WTC11 (cell line): ENCODE results near the gene TRRAP. TPM values are rescaled to one million over a fixed set of nuclear protein-coding genes. Genes with fewer than 3 reads are reported as not detected.

Source experiments
- ATAC-seq: fragments of 200-7000 bp; cut with Tn5 transposase; 2 replicates; pipeline ENCODE4 v1.10.0; 2021; ENCODE audit warnings: mild to moderate bottlenecking, moderate library complexity
- CTCF ChIA-PET: fragments of 300-600 bp; sonication (Branson Sonifier 250); formaldehyde crosslinking; loops from one replicate; lab custom pipeline; 2021; ENCODE audit warnings: antibody characterized with exemption; lab: Charles Lee
- POLR2A ChIA-PET: fragments of 350-600 bp; sonication (Branson Sonifier 250); formaldehyde crosslinking; loops from one replicate; lab custom pipeline; 2021; ENCODE audit warnings: antibody characterized with exemption; lab: Charles Lee
- DNase-seq: peaks from one replicate; pipeline ENCODE4 v3.0.0; 2021; ENCODE audit warnings: low spot score
- H3K27ac Mint-ChIP-seq: 2 replicates; pipeline ENCODE4 v1.8.0; 2021; ENCODE audit warnings: mixed read lengths
- H3K27me3 Mint-ChIP-seq: 2 replicates; pipeline ENCODE4 v1.8.0; 2021; ENCODE audit warnings: low read depth, mild to moderate bottlenecking, moderate library complexity, mixed read lengths
- H3K36me3 Mint-ChIP-seq: 2 replicates; pipeline ENCODE4 v1.8.0; 2021; ENCODE audit warnings: mixed read lengths
- H3K4me1 Mint-ChIP-seq: 2 replicates; pipeline ENCODE4 v1.8.0; 2022; ENCODE audit warnings: mixed read lengths
- H3K4me3 Mint-ChIP-seq: 2 replicates; pipeline ENCODE4 v1.8.0; 2021; ENCODE audit warnings: mild to moderate bottlenecking, moderate library complexity, mixed read lengths
- H3K9me3 Mint-ChIP-seq: 2 replicates; pipeline ENCODE4 v1.8.0; 2021; ENCODE audit warnings: mixed read lengths
- AFF4 ChIP-seq: sonication (generic); formaldehyde crosslinking; IDR thresholded peaks from 2 replicates; pipeline ENCODE4 v1.8.1; 2023; ENCODE audit warnings: mild to moderate bottlenecking, missing genetic modification reagents, borderline replicate concordance
- ARID4B ChIP-seq: sonication (generic); formaldehyde crosslinking; IDR thresholded peaks from 2 replicates; pipeline ENCODE4 v1.8.0; 2023; ENCODE audit warnings: missing genetic modification reagents, mild to moderate bottlenecking, borderline replicate concordance
- ATF3 ChIP-seq: sonication (generic); formaldehyde crosslinking; conservative IDR thresholded peaks from 2 replicates; pipeline ENCODE4 v1.8.1; 2022; ENCODE audit warnings: mild to moderate bottlenecking, missing genetic modification reagents
- CREB1 ChIP-seq: sonication (generic); formaldehyde crosslinking; IDR thresholded peaks from 2 replicates; pipeline ENCODE4 v1.8.0; 2023; ENCODE audit warnings: mild to moderate bottlenecking, missing genetic modification reagents
- NFATC4 ChIP-seq: fragments of 250-450 bp; sonication (Bioruptor Pico); IDR thresholded peaks from 2 replicates; pipeline ENCODE4 v1.9.0; 2021; ENCODE audit warnings: mild to moderate bottlenecking
- NFE2L1 ChIP-seq: sonication (generic); formaldehyde crosslinking; IDR thresholded peaks from 2 replicates; pipeline ENCODE4 v1.8.1; 2023; ENCODE audit warnings: missing genetic modification reagents
- TCF7 ChIP-seq: sonication (generic); formaldehyde crosslinking; IDR thresholded peaks from 2 replicates; pipeline ENCODE4 v1.8.0; 2022; ENCODE audit warnings: mild to moderate bottlenecking, low read depth, missing genetic modification reagents, moderate library complexity
- TEAD4 ChIP-seq: sonication (generic); formaldehyde crosslinking; IDR thresholded peaks from 2 replicates; pipeline ENCODE4 v1.8.0; 2022; ENCODE audit warnings: mild to moderate bottlenecking, missing genetic modification reagents
- ZBTB21 ChIP-seq: sonication (generic); formaldehyde crosslinking; IDR thresholded peaks from 2 replicates; pipeline ENCODE4 v1.8.1; 2023; ENCODE audit warnings: mild to moderate bottlenecking, missing genetic modification reagents, borderline replicate concordance
- ZNF121 ChIP-seq: sonication (generic); formaldehyde crosslinking; IDR thresholded peaks from 2 replicates; pipeline ENCODE4 v1.8.0; 2023; ENCODE audit warnings: missing genetic modification reagents
- ZNF138 ChIP-seq: sonication (generic); formaldehyde crosslinking; conservative IDR thresholded peaks from 2 replicates; pipeline ENCODE4 v1.8.1; 2022; ENCODE audit warnings: mild to moderate bottlenecking, moderate library complexity, missing genetic modification reagents
- ZNF532 ChIP-seq: fragments of 250-450 bp; sonication (Bioruptor Pico); IDR thresholded peaks from 2 replicates; pipeline ENCODE4 v1.9.0; 2021; ENCODE audit warnings: mild to moderate bottlenecking, borderline replicate concordance
- total RNA-seq: library from RNA; stranded (reverse); gene quantifications from 3 replicates; pipeline ENCODE4 v1.2.3, GENCODE V29; 2021

The TRRAP gene
- total RNA-seq, 1 experiment from 2014 or later = 46.5 TPM

- no peak overlapping the region for H3K27ac Mint-ChIP-seq
- H3K4me1 Mint-ChIP-seq = no peaks in the 10 kb centered on the region
- H3K9me3 Mint-ChIP-seq = no peaks in the 10 kb centered on the region
- no peak overlapping the region for H3K4me3 Mint-ChIP-seq
- ATAC-seq (no peak), DNase-seq (no peak)
- H3K36me3 Mint-ChIP-seq = peaks cover 65% of the 10 kb centered on the region
- no peaks in the 10 kb centered on the region for H3K27me3 Mint-ChIP-seq
- TF ChIP-seq AFF4 (CRISPR knock-in tag) (no peak), NFE2L1 (CRISPR knock-in tag) (no peak), ZNF138 (no peak)
- ChIA-PET CTCF (no interaction called here), POLR2A (no interaction called here)
These were observed 39.0 kb downstream of the TRRAP start for GRCh38 chr7:98917331-98917730.

- H3K9me3 Mint-ChIP-seq = no peaks in the 10 kb centered on the region
- H3K36me3 Mint-ChIP-seq = peaks cover 77% of the 10 kb centered on the region
- H3K27ac Mint-ChIP-seq = no peak overlapping the region
- DNase-seq = peak; percentile 28
- TF ChIP-seq NFATC4 (CRISPR knock-in tag) (no peak), AFF4 (CRISPR knock-in tag) (no peak), ATF3 (CRISPR knock-in tag) (no peak), TCF7 (CRISPR knock-in tag) (no peak), ARID4B (CRISPR knock-in tag) (no peak), ZNF121 (CRISPR knock-in tag) (no peak), ZNF532 (CRISPR knock-in tag) (no peak), ZBTB21 (CRISPR knock-in tag) (no peak), TEAD4 (CRISPR knock-in tag) (no peak), CREB1 (CRISPR knock-in tag) (no peak)
- H3K4me3 Mint-ChIP-seq = no peak overlapping the region
- no peaks in the 10 kb centered on the region for H3K27me3 Mint-ChIP-seq
- peak; percentile 68 for ATAC-seq
- ChIA-PET CTCF (interaction anchor here (1.0 kb wide), 1 partner anchor 12 kb away, joined by 3 read pairs; no protein-coding TSS in a partner anchor), POLR2A (no interaction called here)
- H3K4me1 Mint-ChIP-seq = no peaks in the 10 kb centered on the region
These were observed 43.5 kb downstream of the TRRAP start for GRCh38 chr7:98921608-98922372.
